Activated CD8-positive, alpha-beta T cell treated with anti-CD3 and anti-CD28 coated beads for 36 hours (primary cell): ENCODE results near the gene AKAP9. TPM values are rescaled to one million over a fixed set of nuclear protein-coding genes. Genes with fewer than 3 reads are reported as not detected.

Source experiments
- ATAC-seq: fragments of 200-7000 bp; cut with Tn5 transposase; one replicate; pipeline ENCODE4 v1.10.0; 2021; ENCODE audit warnings: mild to moderate bottlenecking, moderate library complexity
- CTCF ChIA-PET: fragments of 350-600 bp; sonication (Branson Sonifier 250); formaldehyde crosslinking; loops from one replicate; lab custom pipeline; 2021; ENCODE audit warnings: antibody characterized with exemption; lab: Charles Lee
- POLR2A ChIA-PET: fragments of 350-600 bp; sonication (Branson Sonifier 250); formaldehyde crosslinking; loops from one replicate; lab custom pipeline; 2021; ENCODE audit warnings: antibody characterized with exemption; lab: Charles Lee
- DNase-seq: peaks from one replicate; pipeline ENCODE4 v3.0.0-alpha.2; 2020
- H3K27ac Mint-ChIP-seq: one replicate; pipeline ENCODE4 v1.8.0; 2021; ENCODE audit warnings: mild to moderate bottlenecking, mixed read lengths
- H3K27me3 Mint-ChIP-seq: one replicate; pipeline ENCODE4 v1.8.0; 2021; ENCODE audit warnings: mixed read lengths
- H3K36me3 Mint-ChIP-seq: one replicate; pipeline ENCODE4 v1.8.0; 2021; ENCODE audit warnings: low read depth, mixed read lengths
- H3K4me1 Mint-ChIP-seq: one replicate; pipeline ENCODE4 v1.8.0; 2021; ENCODE audit warnings: low read depth, mixed read lengths
- H3K4me3 Mint-ChIP-seq: one replicate; pipeline ENCODE4 v1.8.0; 2021; ENCODE audit warnings: mild to moderate bottlenecking, moderate library complexity, mixed read lengths
- H3K9me3 Mint-ChIP-seq: one replicate; pipeline ENCODE4 v1.8.0; 2021; ENCODE audit warnings: mixed read lengths
- intact Hi-C: fragments of 100-400 bp; cut with micrococcal nuclease; formaldehyde crosslinking; loops from one replicate; pipeline ENCODE4 v1.10.0; 2022
- total RNA-seq, 2 experiments: library from RNA; stranded (reverse); gene quantifications; one replicate each; pipeline ENCODE4 v1.2.3, GENCODE V29; 2021
- TF ChIP-seq, protein P1 (sequence below): fragments of 200-600 bp; IDR thresholded peaks from one replicate; pipeline ENCODE4 v1.8.0; 2022; ENCODE audit warnings: antibody characterized with exemption, mild to moderate bottlenecking

The AKAP9 gene
- total RNA-seq, 2 experiments from 2014 or later = 24.8 to 28.4 TPM

DNA sequence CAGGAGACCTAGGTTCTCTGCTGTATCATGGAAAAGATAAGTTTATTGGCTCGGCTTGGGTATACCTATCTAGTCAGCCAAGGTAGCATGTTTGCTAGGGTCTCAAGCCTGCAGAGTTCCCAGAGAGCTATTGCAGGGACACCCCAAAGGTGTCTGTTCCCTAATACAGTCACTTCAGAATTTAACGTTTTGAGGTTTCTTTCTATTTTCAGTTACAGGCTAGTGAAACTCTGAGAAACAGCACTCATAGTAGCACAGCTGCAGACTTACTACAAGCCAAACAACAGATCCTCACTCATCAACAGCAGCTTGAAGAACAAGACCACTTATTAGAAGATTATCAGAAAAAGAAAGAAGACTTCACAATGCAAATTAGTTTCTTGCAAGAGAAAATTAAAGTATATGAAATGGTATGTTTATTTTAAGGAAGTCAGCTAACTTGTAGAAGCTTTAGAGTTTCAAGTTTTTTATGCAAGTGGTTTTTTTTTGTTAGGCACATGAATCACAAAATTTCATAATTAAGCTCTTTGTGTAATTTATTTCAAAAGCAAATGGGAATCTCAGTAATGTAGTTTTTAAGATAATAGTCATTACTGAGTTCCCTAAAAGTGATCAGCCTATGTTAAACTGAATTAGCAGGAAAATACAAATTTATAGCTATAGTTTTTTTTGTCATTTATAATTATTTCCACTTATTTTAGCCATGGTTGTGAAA lies 54.9 kb downstream of the AKAP9 start:
- Mint-ChIP-seq H3K36me3 (peaks cover 34% of the 10 kb centered on the region), H3K27me3 (no peaks in the 10 kb centered on the region), H3K4me3 (no peak overlapping the region), H3K9me3 (no peaks in the 10 kb centered on the region), H3K27ac (no peak overlapping the region), H3K4me1 (no peaks in the 10 kb centered on the region)
- ChIA-PET CTCF (no interaction called here), POLR2A (interaction anchor here (0.6 to 0.7 kb wide), 2 partner anchors 23 to 74 kb away, joined by 3 read pairs; no protein-coding TSS in a partner anchor)
- intact Hi-C loops = no loop called here
- ATAC-seq (no peak), DNase-seq (no peak)
- TF ChIP-seq, protein P1, sequence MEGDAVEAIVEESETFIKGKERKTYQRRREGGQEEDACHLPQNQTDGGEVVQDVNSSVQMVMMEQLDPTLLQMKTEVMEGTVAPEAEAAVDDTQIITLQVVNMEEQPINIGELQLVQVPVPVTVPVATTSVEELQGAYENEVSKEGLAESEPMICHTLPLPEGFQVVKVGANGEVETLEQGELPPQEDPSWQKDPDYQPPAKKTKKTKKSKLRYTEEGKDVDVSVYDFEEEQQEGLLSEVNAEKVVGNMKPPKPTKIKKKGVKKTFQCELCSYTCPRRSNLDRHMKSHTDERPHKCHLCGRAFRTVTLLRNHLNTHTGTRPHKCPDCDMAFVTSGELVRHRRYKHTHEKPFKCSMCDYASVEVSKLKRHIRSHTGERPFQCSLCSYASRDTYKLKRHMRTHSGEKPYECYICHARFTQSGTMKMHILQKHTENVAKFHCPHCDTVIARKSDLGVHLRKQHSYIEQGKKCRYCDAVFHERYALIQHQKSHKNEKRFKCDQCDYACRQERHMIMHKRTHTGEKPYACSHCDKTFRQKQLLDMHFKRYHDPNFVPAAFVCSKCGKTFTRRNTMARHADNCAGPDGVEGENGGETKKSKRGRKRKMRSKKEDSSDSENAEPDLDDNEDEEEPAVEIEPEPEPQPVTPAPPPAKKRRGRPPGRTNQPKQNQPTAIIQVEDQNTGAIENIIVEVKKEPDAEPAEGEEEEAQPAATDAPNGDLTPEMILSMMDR = no peak

DNA sequence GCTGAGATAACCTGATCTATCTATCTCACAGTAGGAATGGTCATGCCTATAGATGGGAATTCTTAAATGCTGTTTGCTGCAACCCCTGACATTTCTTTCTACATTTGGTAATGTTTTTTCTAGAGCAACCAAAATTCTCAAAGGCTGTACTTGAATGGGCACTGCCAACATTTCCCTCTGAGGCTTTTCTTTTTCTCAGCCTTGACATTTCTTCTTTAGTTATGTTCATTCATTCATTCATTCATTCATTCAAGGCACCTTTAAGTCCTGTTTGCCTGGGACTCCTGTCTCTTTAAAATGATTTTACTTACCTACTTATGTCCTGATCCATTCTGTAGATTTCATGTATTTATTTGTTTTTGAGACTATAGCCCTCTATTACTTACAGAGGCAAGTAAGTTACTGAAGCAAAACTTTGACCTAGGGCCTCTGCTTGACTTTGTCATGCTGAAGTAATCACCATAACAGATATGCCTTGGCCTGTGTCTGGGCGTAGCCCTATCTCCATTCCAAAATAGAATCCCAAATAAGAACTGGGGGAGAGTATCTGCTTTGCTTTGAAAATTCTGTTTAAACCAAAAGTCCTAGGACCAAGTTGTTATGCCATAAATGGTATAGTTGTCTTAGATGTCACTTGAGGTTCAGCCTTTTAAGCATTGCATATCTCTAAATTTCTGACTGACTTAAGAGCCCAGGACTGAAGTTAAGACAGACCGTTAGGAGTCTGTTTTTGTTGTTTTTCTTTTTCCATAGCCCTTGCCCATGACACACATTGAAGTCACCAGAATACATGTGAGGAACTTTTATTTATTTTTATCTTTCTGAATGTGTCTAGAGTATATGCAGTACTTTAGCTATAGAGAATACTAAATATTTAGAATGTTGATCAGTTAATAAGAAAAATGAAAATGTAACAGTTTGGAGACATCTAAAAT lies 59.2 kb downstream of the AKAP9 start:
- Mint-ChIP-seq H3K9me3 (no peaks in the 10 kb centered on the region), H3K4me3 (no peak overlapping the region), H3K27ac (no peak overlapping the region), H3K27me3 (no peaks in the 10 kb centered on the region), H3K4me1 (no peaks in the 10 kb centered on the region), H3K36me3 (peaks cover 46% of the 10 kb centered on the region)
- TF ChIP-seq, protein P1 = no peak
- CTCF ChIA-PET = no interaction called here
- DNase-seq = no peak
- intact Hi-C loops = no loop called here
- POLR2A ChIA-PET = interaction anchor here (0.6 kb wide), 1 partner anchor 123 kb away, joined by 3 read pairs; no protein-coding TSS in a partner anchor
- no peak for ATAC-seq

DNA sequence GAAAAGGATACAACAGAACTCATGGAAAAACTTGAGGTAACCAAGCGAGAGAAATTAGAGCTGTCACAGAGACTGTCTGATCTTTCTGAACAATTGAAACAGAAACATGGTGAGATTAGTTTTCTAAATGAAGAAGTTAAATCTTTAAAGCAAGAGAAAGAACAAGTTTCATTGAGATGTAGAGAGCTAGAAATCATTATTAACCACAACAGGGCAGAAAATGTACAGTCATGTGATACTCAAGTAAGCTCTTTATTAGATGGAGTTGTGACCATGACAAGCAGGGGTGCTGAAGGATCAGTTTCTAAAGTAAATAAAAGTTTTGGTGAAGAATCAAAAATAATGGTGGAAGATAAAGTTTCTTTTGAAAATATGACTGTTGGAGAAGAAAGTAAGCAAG lies 62.1 kb downstream of the AKAP9 start:
- TF ChIP-seq, protein P1 = no peak
- H3K9me3 Mint-ChIP-seq = no peaks in the 10 kb centered on the region
- H3K4me1 Mint-ChIP-seq = no peaks in the 10 kb centered on the region
- ChIA-PET POLR2A (interaction anchor here (0.6 kb wide), 1 partner anchor 102 kb away, joined by 4 read pairs; no protein-coding TSS in a partner anchor), CTCF (no interaction called here)
- DNase-seq (no peak), ATAC-seq (no peak)
- peaks cover 49% of the 10 kb centered on the region for H3K36me3 Mint-ChIP-seq
- intact Hi-C loops = no loop called here
- no peak overlapping the region for H3K4me3 Mint-ChIP-seq
- H3K27ac Mint-ChIP-seq = no peak overlapping the region
- H3K27me3 Mint-ChIP-seq = no peaks in the 10 kb centered on the region

DNA sequence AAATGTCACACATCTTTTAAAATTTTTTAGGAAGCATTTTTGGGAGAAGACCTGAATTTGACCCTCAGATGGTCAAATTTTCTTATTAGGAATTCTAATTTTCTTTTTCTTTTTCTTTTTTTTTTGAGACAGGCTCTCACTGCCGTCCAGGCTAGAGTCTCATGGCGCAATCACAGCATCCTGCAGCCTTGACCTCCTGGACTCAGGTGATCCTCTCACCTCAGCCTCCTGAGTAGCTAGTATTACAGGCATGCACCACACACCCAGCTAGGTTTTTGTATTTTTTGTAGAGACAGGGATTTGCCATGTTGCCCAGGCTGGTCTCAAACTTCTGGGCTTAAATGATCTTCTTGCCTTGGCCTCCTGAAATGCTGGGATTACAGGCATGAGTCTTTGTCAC lies 65.4 kb downstream of the AKAP9 start:
- peaks cover 8% of the 10 kb centered on the region for H3K9me3 Mint-ChIP-seq

More for the DNA sequence above, 65.4 kb downstream of the AKAP9 start:
- Mint-ChIP-seq H3K27me3 (no peaks in the 10 kb centered on the region), H3K27ac (no peak overlapping the region), H3K36me3 (peaks cover 42% of the 10 kb centered on the region), H3K4me3 (no peak overlapping the region), H3K4me1 (no peaks in the 10 kb centered on the region)
- DNase-seq (no peak), ATAC-seq (no peak)
- ChIA-PET POLR2A (no interaction called here), CTCF (interaction anchor here (1.2 kb wide), 1 partner anchor 19 kb away, joined by 4 read pairs; no protein-coding TSS in a partner anchor)
- TF ChIP-seq, protein P1 = no peak
- intact Hi-C loops = no loop called here
